GM12891 (cell line): Measurements from ENCODE around the gene TPI1.

Experiments used
- DNase-seq: peaks from one replicate; pipeline ENCODE4 v3.0.0; 2011; ENCODE audit warnings: low spot score; ENCODE audit not compliant: insufficient read length
- FAIRE-seq: peaks from 2 replicates; lab custom pipeline; 2011; peaks lifted over from hg19 to GRCh38; lab: Jason Lieb, UNC
- PAX5 ChIP-seq: IDR thresholded peaks from 2 replicates; pipeline ENCODE4 v1.6.1; 2011; ENCODE audit warnings: low read length, moderate library complexity, mild to moderate bottlenecking; ENCODE audit not compliant: insufficient read depth, severe bottlenecking
- POLR2A ChIP-seq: IDR thresholded peaks from 2 replicates; pipeline ENCODE4 v1.6.1; 2011; ENCODE audit warnings: low read depth, low read length, control low read depth
- POLR2AphosphoS5 ChIP-seq: IDR thresholded peaks from 2 replicates; pipeline ENCODE4 v1.6.1; 2011; ENCODE audit warnings: low read depth, low read length, control low read depth
- POU2F2 ChIP-seq: IDR thresholded peaks from 2 replicates; pipeline ENCODE4 v1.6.1; 2011; ENCODE audit warnings: low read depth, mild to moderate bottlenecking, control low read depth, low read length, moderate library complexity
- SPI1 ChIP-seq: IDR thresholded peaks from 2 replicates; pipeline ENCODE4 v1.6.1; 2011; ENCODE audit warnings: low read depth, low read length, control low read depth
- TAF1 ChIP-seq: IDR thresholded peaks from 2 replicates; pipeline ENCODE4 v1.6.1; 2011; ENCODE audit warnings: low read depth, low read length, control low read depth

The TPI1 gene

DNA sequence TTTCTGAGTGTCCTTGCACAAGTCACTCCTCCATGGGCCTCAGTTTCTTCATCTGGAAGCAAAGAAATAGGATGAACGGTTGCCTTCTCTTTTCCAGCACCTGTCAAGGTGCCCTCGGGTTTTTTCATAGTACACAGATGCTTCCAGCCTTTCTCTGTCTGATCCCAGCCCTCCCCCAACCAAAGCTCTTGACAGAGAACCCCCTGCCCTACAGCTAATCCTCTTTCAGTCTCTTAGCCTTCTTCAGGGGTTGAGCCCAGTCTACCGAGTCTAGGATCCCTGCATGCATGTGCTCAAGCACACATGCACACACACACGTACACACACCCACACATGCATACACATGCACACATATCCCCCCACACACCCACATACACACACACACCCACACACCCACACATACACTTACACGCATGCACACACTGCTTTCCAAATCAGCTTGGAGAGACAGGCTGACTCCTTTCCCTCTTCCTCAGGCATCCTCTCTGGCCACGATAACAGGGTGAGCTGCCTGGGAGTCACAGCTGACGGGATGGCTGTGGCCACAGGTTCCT, 20.9 kb upstream of the TPI1 start:
- DNase-seq (no peak), FAIRE-seq (no peak)
- TF ChIP-seq PAX5, result no peak
- TF ChIP-seq TAF1, result no peak
- no peak for TF ChIP-seq POLR2AphosphoS5
- no peak for TF ChIP-seq POU2F2
- no peak for TF ChIP-seq POLR2A
- TF ChIP-seq SPI1, result no peak

DNA sequence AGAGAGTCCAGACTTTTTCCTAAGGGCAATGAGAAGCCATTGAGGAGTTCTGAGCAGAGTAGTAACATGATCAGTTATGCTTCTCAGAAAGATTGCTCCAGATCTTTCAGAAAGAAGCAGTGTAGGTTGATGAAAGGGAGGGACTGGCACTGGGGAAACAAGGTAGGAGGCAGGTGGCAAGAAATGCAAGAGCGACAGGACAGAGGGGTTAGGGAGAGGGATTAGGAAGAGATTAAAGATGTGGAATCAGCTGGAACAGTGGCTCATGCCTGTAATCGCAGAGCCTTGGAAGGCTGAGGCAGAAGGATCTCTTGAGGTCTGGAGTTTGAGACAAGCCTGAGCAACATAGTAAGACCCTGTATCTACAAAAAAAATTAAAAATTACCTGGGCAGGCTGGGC, 19.7 kb upstream of the TPI1 start:
- DNase-seq (no peak), FAIRE-seq (no peak)
- TF ChIP-seq PAX5 (no peak), POU2F2 (no peak), TAF1 (no peak), SPI1 (no peak), POLR2AphosphoS5 (no peak), POLR2A (no peak)

DNA sequence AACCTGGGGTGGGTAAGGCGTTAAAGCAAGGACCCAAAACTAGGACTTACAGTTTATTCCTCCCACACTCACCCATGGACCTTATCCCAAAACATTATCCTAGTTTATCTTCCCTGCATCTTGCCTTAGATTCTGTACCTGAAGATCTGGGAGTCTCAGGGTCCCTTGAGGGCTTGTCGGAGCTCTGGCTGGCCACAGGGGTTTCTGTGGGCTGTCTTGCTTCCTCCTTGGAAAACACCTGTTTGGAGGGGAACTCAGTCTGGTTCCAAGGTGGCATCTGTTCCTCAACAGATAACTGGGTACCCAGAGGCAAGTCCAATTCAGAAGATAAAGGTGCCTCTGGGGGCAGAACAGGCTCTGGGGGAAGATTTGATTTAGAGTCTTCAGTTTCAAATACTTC, 17.9 kb upstream of the TPI1 start:
- no peak for FAIRE-seq
- no peak for DNase-seq
- TF ChIP-seq POLR2AphosphoS5 (no peak), TAF1 (no peak), SPI1 (peak; percentile 44; the same call in 1 of the 2 replicates)

DNA sequence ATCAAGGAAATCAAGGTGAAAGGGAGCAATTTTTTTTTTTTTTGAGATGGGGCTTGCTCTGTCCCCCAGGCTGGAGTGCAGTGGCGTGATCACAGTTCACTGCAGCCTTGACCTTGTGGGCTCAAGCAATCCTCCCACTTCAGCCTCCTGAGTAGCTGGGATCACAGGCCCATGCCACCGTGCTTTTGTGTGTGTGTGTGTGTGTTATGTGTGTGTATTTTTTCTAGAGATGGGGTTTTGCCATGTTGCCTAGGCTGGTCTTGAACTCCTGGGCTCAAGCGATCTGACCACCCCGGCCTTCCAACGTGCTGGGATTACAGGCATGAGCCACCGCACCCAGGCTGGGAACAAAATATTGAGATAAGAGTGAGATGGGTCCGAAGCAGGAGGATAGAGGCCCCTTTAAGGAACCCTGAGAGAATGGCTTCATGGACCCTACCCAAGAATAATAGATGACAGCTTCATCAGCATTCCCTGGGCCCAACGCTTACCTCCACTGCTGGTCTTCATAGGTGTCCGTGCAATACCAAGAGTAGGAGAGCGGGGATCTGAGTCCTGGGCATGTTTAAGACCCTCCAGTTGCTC, 17.3 kb upstream of the TPI1 start:
- FAIRE-seq (no peak), DNase-seq (no peak)
- TF ChIP-seq POU2F2 (no peak), SPI1 (no peak), POLR2A (no peak), TAF1 (no peak), POLR2AphosphoS5 (no peak), PAX5 (no peak)

DNA sequence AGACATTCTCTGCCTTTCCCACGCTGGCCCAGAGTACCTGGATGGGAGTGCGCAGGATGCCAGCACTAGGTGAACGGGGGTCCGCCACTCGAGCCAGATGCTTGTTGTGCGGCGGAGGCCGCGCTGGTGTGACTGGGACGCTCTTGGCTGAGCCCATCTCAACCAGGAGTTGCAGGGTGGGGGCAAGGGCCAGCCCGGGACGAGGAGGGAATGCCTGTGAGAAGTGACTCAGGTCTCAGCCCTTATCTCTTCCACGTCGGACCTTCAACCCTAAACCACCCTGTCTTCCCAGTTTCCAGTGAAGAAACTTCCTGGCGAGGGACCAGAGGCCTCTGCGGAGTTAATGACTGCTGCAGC, 16.6 kb upstream of the TPI1 start:
- DNase-seq (no peak), FAIRE-seq (no peak)
- TF ChIP-seq TAF1, result no peak

DNA sequence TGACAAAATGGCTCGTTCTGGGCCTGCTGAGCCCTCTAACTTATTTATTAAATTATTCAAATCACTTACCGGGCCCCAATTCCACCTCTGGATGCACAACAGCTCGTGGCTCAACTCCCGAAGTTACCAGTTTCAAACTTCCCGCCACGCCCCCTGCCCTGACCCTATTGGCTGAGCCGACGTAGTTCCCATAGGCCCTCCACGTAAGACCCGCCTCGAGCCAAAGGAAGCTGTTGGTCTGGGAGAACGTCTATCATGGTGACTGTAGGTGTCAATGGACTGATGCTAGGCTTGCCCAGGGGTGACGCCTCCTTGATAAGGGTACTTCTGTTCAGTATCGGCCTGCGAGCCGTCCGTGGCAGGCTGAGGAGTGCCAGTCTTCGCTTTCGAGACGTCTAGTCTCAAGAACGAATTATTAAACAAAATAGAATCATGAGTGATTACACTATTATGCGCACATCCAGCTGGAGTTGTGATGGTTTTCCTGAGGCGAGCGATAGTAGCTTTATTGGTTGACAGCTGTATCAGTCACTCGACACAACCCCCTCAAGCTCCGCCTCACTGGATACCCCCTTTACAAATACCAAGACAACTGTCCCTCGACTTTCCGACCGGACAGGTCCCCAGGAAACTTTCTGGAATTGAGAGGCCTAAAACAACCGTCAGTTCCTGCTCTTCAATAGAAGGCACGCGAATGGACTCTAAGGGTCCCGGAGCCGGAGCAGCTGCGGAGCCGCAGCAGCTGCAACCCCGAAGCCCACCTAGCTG, 16.0 kb upstream of the TPI1 start, which contains the start of gene CDCA3:
Gene CDCA3 (minus strand): TSS at position 134 of the 768 bp plus-strand sequence. CDS start 334 bp downstream, outside the sequence.
- TF ChIP-seq PAX5 (no peak), POLR2A (peak; percentile 87), POU2F2 (peak; percentile 72; the same call in 1 of the 2 replicates), POLR2AphosphoS5 (peak; percentile 84), TAF1 (peak; percentile 65)
- FAIRE-seq (no peak), DNase-seq (peak; percentile 100)

DNA sequence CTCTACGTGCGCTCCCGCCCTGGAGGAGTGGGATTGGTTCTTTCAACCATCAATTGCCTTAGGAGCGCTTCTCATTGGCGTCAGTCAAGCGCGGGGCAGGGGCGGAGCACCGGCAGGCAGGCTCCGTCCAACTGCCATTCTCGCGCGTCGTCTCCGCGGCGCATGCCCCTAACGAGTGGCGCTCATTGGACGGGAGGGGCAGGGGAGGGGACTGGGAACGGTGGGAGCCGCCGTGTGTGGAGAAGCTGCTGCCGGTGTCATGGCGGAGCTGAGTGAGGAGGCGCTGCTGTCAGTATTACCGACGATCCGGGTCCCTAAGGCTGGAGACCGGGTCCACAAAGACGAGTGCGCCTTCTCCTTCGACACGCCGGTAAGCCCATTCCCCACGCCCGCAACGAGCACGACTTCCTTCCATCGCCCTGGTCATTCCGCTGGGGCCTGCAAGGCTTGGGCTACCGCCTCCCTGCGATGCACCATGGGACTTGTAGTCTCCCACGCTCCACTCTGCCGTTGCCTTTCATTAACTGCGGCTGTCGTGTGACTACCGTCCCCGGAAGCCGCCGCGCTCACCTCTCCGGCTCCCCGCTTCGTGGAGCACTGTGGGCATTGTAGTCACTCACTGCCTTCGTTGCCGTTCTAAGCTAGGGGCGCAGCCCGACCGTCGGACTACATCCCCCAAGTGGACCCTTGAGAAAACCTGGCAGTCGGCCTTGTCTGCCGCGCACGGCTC, 15.2 kb upstream of the TPI1 start, which contains the start of gene USP5:
Gene USP5 (plus strand): TSS at position 230 of the 730 bp plus-strand sequence. CDS start 30 bp downstream, at position 260.
- peak; percentile 75 for TF ChIP-seq TAF1
- peak; percentile 85 for TF ChIP-seq POLR2A
- TF ChIP-seq SPI1, result peak; percentile 40
- peak; percentile 84 for TF ChIP-seq POLR2AphosphoS5
- TF ChIP-seq PAX5, result no peak
- no peak for TF ChIP-seq POU2F2
- FAIRE-seq (peak; percentile 100), DNase-seq (peak; percentile 92)

DNA sequence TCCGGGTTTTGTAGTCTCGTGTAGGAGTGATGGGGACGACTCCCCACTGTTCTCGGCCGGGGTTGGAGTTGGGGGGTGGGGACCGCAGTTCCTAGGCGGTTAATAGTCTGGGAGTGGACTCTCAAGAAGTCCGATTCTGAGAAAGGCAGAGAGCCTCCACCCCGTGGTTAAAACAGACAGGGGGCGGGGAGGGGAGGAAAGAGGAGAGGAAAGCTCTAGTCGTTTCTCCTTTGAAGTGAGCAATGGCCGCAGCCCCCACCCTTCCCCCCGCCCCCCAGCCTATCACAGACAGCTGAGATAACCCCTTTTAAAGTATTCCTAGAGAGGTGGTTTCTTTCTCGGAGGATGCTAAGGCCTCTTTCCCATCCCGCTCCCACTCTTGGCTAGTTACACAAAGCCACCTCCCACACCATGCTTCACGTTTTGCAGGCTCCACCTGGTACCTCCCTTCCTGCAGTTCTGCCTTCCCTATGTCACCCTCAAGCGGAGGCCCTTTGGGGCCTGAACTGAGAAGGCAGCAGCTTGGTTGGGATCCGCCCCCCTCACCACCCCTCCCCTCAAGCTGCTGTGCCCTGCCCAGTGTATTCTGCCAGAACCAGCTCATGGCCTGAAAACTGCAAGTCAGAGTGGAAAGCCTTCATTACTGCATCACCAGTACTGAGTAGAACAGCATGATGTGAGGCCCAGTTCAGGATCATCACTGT, 14.5 kb upstream of the TPI1 start:
- TF ChIP-seq SPI1, result no peak
- TF ChIP-seq PAX5, result no peak
- TF ChIP-seq TAF1, result no peak
- TF ChIP-seq POLR2A, result no peak; the same call in 1 of the 2 replicates
- no peak for TF ChIP-seq POLR2AphosphoS5
- TF ChIP-seq POU2F2, result no peak
- peak; percentile 82 for FAIRE-seq
- DNase-seq, result no peak
